Measurements from ENCODE around the gene CHST4.

CHST4 gene

DNA sequence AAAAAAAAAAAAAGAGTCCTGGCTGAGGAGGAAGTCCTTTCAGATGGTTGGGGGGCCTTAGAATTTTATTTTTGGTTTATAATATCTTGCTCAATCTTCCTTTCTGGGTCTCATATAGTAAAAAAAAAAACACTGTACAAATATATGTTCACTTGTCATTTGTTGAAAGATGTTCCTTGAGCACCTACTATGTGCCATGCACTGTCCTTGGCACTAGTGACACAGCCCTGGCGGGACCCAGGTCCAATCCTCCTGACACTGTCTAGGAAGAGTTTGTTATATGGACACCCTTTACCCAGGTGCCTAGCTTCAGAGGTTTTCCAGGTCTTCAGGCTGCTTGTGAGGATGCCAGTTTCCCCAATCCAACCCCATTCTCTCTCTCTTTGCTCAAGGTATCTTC lies 2.0 kb downstream of the CHST4 start:
- TF ChIP-seq EP300 (IDR thresholded peaks at IDR 0.05; ENCODE audit: borderline replicate concordance) = no peak

DNA sequence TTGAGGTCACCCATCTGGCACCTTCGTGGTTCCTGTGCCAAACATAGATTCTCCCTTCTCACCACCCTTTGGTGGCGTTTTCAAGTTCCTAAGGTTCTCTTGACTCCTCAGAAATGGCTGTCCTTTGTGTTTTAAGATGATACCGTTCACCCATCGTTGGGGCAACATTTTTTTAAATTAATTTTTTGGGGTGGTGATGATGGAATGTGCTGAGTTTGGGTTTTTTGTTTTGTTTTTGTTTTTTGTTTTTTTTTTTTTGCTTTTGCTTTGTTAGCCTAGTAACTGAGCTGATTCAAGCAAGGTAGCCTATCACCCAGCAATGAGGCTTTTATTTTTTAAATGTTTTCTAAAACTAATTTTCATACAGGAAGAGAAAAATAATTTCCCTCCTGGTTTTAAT lies 2.6 kb downstream of the CHST4 start:
- TF ChIP-seq NFIC (IDR thresholded peaks at IDR 0.05) (no peak), ZBTB7A (IDR thresholded peaks at IDR 0.05; ENCODE audit: low read depth) (no peak), EP300 (IDR thresholded peaks at IDR 0.05; ENCODE audit: borderline replicate concordance) (no peak), TAF1 (IDR thresholded peaks at IDR 0.05; ENCODE audit: low read depth) (no peak), CREB1 (IDR thresholded peaks at IDR 0.05; ENCODE audit: low read depth) (no peak), EGR1 (IDR thresholded peaks at IDR 0.05) (no peak)

DNA sequence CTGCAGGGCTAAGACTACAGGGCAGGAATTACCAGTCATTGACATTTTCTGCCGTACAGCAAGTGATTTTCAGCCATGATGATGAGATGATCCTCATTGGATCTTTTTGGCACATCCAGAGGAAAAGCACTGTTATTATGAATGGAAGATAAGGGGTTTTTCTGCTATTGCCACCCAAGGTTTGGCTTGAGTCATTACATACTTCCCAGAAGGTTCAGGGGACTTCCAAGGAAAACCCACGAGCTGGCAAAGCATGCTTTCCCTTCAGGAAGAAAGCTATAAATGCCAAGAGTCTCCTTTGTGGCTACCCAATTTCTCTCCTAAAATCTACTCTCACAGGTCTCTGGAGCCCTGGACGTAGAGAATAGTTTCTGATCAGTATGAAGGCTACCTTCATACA lies 6.1 kb downstream of the CHST4 start:
- TF ChIP-seq EGR1 (IDR thresholded peaks at IDR 0.05) = no peak
- no peak for TF ChIP-seq YY1 (IDR thresholded peaks at IDR 0.05; ENCODE audit: low read depth)
- no peak for TF ChIP-seq FOXM1 (IDR thresholded peaks at IDR 0.05; ENCODE audit: borderline replicate concordance, low read depth)
- TF ChIP-seq TAF1 (IDR thresholded peaks at IDR 0.05; ENCODE audit: low read depth) = no peak
- TF ChIP-seq, protein P1, sequence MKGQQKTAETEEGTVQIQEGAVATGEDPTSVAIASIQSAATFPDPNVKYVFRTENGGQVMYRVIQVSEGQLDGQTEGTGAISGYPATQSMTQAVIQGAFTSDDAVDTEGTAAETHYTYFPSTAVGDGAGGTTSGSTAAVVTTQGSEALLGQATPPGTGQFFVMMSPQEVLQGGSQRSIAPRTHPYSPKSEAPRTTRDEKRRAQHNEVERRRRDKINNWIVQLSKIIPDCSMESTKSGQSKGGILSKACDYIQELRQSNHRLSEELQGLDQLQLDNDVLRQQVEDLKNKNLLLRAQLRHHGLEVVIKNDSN (IDR thresholded peaks at IDR 0.05) = no peak
- no peak for TF ChIP-seq CREB1 (IDR thresholded peaks at IDR 0.05; ENCODE audit: low read depth)
- no peak for TF ChIP-seq RAD21 (IDR thresholded peaks at IDR 0.05; ENCODE audit: low read depth)

DNA sequence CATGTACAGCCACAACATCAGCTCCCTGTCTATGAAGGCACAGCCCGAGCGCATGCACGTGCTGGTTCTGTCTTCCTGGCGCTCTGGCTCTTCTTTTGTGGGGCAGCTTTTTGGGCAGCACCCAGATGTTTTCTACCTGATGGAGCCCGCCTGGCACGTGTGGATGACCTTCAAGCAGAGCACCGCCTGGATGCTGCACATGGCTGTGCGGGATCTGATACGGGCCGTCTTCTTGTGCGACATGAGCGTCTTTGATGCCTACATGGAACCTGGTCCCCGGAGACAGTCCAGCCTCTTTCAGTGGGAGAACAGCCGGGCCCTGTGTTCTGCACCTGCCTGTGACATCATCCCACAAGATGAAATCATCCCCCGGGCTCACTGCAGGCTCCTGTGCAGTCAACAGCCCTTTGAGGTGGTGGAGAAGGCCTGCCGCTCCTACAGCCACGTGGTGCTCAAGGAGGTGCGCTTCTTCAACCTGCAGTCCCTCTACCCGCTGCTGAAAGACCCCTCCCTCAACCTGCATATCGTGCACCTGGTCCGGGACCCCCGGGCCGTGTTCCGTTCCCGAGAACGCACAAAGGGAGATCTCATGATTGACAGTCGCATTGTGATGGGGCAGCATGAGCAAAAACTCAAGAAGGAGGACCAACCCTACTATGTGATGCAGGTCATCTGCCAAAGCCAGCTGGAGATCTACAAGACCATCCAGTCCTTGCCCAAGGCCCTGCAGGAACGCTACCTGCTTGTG lies 10.7 kb downstream of the CHST4 start:
- no peak for TF ChIP-seq EGR1 (IDR thresholded peaks at IDR 0.05)
- no peak for TF ChIP-seq CEBPB (IDR thresholded peaks at IDR 0.05)
- no peak for TF ChIP-seq EP300 (IDR thresholded peaks at IDR 0.05; ENCODE audit: borderline replicate concordance)
- no peak for TF ChIP-seq RAD21 (IDR thresholded peaks at IDR 0.05; ENCODE audit: low read depth)
- no peak for TF ChIP-seq TAF1 (IDR thresholded peaks at IDR 0.05; ENCODE audit: low read depth)
- no peak for TF ChIP-seq ZBTB7A (IDR thresholded peaks at IDR 0.05; ENCODE audit: low read depth)
- TF ChIP-seq, protein P2, sequence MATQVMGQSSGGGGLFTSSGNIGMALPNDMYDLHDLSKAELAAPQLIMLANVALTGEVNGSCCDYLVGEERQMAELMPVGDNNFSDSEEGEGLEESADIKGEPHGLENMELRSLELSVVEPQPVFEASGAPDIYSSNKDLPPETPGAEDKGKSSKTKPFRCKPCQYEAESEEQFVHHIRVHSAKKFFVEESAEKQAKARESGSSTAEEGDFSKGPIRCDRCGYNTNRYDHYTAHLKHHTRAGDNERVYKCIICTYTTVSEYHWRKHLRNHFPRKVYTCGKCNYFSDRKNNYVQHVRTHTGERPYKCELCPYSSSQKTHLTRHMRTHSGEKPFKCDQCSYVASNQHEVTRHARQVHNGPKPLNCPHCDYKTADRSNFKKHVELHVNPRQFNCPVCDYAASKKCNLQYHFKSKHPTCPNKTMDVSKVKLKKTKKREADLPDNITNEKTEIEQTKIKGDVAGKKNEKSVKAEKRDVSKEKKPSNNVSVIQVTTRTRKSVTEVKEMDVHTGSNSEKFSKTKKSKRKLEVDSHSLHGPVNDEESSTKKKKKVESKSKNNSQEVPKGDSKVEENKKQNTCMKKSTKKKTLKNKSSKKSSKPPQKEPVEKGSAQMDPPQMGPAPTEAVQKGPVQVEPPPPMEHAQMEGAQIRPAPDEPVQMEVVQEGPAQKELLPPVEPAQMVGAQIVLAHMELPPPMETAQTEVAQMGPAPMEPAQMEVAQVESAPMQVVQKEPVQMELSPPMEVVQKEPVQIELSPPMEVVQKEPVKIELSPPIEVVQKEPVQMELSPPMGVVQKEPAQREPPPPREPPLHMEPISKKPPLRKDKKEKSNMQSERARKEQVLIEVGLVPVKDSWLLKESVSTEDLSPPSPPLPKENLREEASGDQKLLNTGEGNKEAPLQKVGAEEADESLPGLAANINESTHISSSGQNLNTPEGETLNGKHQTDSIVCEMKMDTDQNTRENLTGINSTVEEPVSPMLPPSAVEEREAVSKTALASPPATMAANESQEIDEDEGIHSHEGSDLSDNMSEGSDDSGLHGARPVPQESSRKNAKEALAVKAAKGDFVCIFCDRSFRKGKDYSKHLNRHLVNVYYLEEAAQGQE (IDR thresholded peaks at IDR 0.05; ENCODE audit: low read depth) = no peak
- no peak for TF ChIP-seq FOXM1 (IDR thresholded peaks at IDR 0.05; ENCODE audit: borderline replicate concordance, low read depth)
- no peak for TF ChIP-seq TEAD4 (IDR thresholded peaks at IDR 0.05)
- TF ChIP-seq, protein P3, sequence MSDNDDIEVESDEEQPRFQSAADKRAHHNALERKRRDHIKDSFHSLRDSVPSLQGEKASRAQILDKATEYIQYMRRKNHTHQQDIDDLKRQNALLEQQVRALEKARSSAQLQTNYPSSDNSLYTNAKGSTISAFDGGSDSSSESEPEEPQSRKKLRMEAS (IDR thresholded peaks at IDR 0.05) = no peak
- TF ChIP-seq YY1 (IDR thresholded peaks at IDR 0.05; ENCODE audit: low read depth) = no peak
- TF ChIP-seq CREB1 (IDR thresholded peaks at IDR 0.05; ENCODE audit: low read depth) = no peak
- TF ChIP-seq, protein P1 (IDR thresholded peaks at IDR 0.05) = no peak
- TF ChIP-seq TCF12 (IDR thresholded peaks at IDR 0.05; ENCODE audit: low read depth) = no peak
- TF ChIP-seq NFIC (IDR thresholded peaks at IDR 0.05) = no peak

DNA sequence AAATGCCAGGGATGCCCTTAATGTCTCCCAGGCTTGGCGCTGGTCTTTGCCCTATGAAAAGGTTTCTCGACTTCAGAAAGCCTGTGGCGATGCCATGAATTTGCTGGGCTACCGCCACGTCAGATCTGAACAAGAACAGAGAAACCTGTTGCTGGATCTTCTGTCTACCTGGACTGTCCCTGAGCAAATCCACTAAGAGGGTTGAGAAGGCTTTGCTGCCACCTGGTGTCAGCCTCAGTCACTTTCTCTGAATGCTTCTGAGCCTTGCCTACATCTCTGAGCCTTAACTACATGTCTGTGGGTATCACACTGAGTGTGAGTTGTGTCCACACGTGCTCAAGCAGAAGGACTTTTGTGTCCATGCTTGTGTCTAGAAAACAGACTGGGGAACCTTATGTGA lies 11.4 kb downstream of the CHST4 start:
- TF ChIP-seq YY1 (IDR thresholded peaks at IDR 0.05; ENCODE audit: low read depth) (no peak), RAD21 (IDR thresholded peaks at IDR 0.05; ENCODE audit: low read depth) (peak; percentile 69)

DNA sequence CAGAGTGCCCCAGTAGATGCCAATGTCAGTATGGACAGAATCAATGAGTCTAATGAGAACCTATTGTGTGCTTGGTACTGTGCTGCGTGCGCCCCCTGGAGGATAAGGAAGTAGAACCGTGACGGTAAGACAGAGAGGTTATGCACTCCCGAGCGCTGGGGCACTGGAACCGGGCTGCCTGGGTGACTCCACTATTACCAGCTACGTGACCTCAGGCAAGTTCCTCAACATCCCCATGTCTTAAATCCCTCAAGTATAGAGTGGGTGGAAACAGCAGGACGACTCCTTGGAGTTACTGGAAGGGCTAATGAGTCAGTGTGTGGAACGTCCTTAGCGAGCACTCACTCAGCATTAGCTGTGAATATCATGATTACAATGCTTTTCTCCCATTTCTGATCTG lies 16.2 kb downstream of the CHST4 start:
- TF ChIP-seq, protein P3 (IDR thresholded peaks at IDR 0.05) = no peak
- peak; percentile 56 for TF ChIP-seq RAD21 (IDR thresholded peaks at IDR 0.05; ENCODE audit: low read depth)

DNA sequence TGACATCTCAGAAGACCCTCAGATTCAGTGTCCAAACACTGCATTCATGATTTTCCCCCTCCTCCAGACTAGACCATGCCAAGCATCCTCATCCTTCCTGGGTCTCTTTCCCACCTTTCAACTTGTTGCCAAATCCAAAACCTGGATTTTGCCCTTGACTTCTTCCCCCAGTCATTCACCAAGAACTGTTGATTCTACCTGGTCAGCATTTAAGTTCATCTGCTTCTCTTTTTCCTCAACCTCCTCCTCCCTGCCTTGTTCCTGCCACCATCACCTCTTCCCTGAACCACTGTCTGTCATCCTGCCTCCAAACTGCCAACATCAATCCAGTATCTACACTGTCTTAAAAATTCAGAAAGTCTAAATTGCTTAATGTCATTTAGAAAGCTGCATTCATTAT lies 20.9 kb downstream of the CHST4 start:
- TF ChIP-seq EP300 (IDR thresholded peaks at IDR 0.05; ENCODE audit: borderline replicate concordance) (no peak), RAD21 (IDR thresholded peaks at IDR 0.05; ENCODE audit: low read depth) (no peak)
- TF ChIP-seq, protein P3 (IDR thresholded peaks at IDR 0.05) = no peak

DNA sequence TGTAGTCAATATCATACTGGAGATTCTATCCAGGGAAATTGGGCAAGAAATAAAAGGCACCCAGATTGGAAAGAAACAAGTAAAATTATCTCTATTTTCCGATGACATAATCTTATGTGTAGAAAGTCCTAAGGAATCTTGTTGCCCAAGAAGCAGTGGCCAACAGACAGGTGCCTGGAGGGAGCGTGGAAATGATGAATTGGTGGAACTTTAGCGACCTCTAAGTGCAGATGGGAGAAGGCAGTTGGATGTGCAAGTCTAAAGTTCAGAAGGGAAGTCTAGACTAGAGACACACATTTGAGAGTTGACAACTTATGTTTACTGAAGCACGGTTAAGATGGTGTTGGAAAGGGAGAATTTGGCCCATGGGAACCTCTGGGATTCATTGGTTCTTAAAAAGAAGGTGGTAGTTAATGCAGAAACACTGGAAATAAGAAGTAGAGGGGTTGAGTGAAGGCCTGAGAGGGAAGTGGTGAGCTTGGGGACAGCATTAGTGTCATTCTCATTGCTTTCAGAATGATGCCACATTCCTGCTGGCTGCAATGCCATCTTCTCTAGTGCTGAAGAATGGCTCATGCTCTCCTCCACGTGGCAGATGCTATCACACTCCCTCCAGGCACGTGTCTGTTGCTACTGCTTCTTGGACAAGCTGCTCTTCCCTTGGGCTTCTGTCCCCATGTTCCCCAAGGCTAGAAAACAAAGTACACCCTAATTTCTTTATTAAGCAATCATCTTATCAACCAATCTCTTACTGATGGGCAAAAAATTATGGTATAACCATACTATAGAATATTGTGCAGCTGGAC lies 26.7 kb downstream of the CHST4 start:
- TF ChIP-seq FOXM1 (IDR thresholded peaks at IDR 0.05; ENCODE audit: borderline replicate concordance, low read depth) (no peak), CREB1 (IDR thresholded peaks at IDR 0.05; ENCODE audit: low read depth) (no peak), RAD21 (IDR thresholded peaks at IDR 0.05; ENCODE audit: low read depth) (peak; percentile 29; the same call in 1 of the 2 replicates), TEAD4 (IDR thresholded peaks at IDR 0.05) (no peak), EGR1 (IDR thresholded peaks at IDR 0.05) (no peak)

All from Ishikawa (cell line).